Measurements from ENCODE around the gene TFDP2.
A peak's percentile ranks its signal among the peaks of the same experiment; 100 is the strongest.

TFDP2 gene

DNA sequence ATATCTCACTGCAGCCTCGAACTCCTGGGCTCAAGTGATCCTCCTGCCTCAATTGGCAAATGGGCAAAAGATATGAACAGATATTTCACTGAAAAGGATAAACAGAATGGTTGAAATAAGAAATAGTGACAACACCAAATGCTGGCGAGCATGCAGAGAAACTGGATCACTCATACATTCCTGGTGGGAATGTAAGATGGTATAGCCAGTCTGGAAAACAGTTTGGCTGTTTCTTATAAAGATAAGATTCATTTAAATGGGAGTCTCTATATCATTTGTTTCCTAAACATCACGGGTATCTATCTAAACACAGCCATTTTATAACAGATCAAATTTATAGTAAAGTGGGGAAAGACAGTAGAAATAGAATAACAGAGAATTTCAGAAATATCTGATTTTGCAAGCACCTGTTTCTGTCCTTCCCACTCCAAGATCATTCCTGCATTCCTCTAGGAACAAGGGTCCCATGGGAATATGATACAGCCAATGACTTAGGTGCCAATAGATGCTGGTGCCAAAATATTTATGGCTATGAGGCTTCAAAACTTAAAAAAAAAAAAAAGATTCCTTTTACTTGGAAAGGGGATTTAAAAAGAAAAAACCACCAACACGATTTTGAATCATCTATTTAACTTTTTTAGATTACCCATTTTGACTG is 9.9 kb upstream of the TFDP2 start:
- no peaks in the 10 kb centered on the region for H3K9me3 ChIP-seq (ENCODE audit: control insufficient read depth, insufficient read depth, low read depth, low read length)
- H3K4me1 ChIP-seq (ENCODE audit: control insufficient read depth, insufficient read depth, low read length), result no peaks in the 10 kb centered on the region
- TF ChIP-seq ZNF473 (tag by site-specific recombination; IDR thresholded peaks at IDR 0.05) (no peak), ZNF623 (tag by site-specific recombination; IDR thresholded peaks at IDR 0.05) (no peak), ZNF10 (tag by site-specific recombination; IDR thresholded peaks at IDR 0.05) (no peak), ZNF19 (tag by site-specific recombination; IDR thresholded peaks at IDR 0.05; ENCODE audit: low read depth) (no peak), ZNF664 (tag by site-specific recombination; IDR thresholded peaks at IDR 0.05) (no peak), ZNF114 (tag by site-specific recombination; IDR thresholded peaks at IDR 0.05) (no peak), ZNF843 (tag by site-specific recombination; IDR thresholded peaks at IDR 0.05) (no peak), ZBTB8A (tag by site-specific recombination; IDR thresholded peaks at IDR 0.05) (no peak), ZNF169 (tag by site-specific recombination; IDR thresholded peaks at IDR 0.05) (no peak), ZNF561 (tag by site-specific recombination; IDR thresholded peaks at IDR 0.05; ENCODE audit: borderline replicate concordance) (no peak), GLIS2 (tag by site-specific recombination; IDR thresholded peaks at IDR 0.05) (no peak), RBAK (tag by site-specific recombination; IDR thresholded peaks at IDR 0.05) (no peak)
- TF ChIP-seq, protein P1, sequence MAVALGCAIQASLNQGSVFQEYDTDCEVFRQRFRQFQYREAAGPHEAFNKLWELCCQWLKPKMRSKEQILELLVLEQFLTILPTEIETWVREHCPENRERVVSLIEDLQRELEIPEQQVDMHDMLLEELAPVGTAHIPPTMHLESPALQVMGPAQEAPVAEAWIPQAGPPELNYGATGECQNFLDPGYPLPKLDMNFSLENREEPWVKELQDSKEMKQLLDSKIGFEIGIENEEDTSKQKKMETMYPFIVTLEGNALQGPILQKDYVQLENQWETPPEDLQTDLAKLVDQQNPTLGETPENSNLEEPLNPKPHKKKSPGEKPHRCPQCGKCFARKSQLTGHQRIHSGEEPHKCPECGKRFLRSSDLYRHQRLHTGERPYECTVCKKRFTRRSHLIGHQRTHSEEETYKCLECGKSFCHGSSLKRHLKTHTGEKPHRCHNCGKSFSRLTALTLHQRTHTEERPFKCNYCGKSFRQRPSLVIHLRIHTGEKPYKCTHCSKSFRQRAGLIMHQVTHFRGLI (tag by site-specific recombination; IDR thresholded peaks at IDR 0.05), result no peak
- TF ChIP-seq, protein P2, sequence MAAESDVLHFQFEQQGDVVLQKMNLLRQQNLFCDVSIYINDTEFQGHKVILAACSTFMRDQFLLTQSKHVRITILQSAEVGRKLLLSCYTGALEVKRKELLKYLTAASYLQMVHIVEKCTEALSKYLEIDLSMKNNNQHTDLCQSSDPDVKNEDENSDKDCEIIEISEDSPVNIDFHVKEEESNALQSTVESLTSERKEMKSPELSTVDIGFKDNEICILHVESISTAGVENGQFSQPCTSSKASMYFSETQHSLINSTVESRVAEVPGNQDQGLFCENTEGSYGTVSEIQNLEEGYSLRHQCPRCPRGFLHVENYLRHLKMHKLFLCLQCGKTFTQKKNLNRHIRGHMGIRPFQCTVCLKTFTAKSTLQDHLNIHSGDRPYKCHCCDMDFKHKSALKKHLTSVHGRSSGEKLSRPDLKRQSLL (tag by site-specific recombination; IDR thresholded peaks at IDR 0.05), result no peak
- TF ChIP-seq, protein P3, sequence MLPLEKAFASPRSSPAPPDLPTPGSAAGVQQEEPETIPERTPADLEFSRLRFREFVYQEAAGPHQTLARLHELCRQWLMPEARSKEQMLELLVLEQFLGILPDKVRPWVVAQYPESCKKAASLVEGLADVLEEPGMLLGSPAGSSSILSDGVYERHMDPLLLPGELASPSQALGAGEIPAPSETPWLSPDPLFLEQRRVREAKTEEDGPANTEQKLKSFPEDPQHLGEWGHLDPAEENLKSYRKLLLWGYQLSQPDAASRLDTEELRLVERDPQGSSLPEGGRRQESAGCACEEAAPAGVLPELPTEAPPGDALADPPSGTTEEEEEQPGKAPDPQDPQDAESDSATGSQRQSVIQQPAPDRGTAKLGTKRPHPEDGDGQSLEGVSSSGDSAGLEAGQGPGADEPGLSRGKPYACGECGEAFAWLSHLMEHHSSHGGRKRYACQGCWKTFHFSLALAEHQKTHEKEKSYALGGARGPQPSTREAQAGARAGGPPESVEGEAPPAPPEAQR (tag by site-specific recombination; IDR thresholded peaks at IDR 0.05), result no peak
- TF ChIP-seq, protein P4, sequence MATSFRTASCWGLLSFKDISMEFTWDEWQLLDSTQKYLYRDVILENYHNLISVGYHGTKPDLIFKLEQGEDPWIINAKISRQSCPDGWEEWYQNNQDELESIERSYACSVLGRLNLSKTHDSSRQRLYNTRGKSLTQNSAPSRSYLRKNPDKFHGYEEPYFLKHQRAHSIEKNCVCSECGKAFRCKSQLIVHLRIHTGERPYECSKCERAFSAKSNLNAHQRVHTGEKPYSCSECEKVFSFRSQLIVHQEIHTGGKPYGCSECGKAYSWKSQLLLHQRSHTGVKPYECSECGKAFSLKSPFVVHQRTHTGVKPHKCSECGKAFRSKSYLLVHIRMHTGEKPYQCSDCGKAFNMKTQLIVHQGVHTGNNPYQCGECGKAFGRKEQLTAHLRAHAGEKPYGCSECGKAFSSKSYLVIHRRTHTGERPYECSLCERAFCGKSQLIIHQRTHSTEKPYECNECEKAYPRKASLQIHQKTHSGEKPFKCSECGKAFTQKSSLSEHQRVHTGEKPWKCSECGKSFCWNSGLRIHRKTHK (tag by site-specific recombination; IDR thresholded peaks at IDR 0.05), result no peak
- ChIA-PET POLR2A (no interaction called here), CTCF (no interaction called here)
- no peak overlapping the region for H3K27ac ChIP-seq (ENCODE audit: extremely low read depth, low read depth, low read length)
- peaks cover 0 to 7% of the 10 kb centered on the region in 2 experiments; a peak in 2 of 3 replicates for H3K36me3 ChIP-seq (ENCODE audit: control insufficient read depth in 2 of 2, insufficient read depth in 1 of 2, low read length in 2 of 2)
- no peak overlapping the region for H3K4me3 ChIP-seq (ENCODE audit: low read depth, low read length)

DNA sequence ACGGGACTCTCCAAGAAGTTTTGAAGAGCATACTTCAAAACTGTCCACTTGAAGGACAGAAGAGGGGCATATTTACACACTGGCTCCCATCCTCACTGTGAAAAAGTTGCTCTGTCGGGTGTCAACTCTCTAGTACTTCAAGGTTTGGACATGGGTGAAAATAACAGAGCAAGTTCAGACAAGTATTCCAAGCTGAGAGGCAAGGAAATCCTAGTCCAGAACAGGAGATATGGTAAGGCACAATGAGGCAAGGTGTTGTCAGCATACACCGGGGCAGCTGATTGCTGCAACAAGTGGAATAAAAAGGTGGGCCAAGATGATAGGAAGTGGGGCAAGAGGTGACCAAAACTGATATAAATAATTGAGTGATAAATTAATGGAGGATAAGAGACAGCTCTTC is 4.8 kb upstream of the TFDP2 start:
- TF ChIP-seq ZNF514 (tag by site-specific recombination; IDR thresholded peaks at IDR 0.05), result no peak
- TF ChIP-seq SCRT2 (tag by site-specific recombination; IDR thresholded peaks at IDR 0.05), result 0 out of 2 replicates have a peak, but pooled peaks have one; percentile 20
- TF ChIP-seq ZBTB8A (tag by site-specific recombination; IDR thresholded peaks at IDR 0.05), result no peak
- Histone ChIP-seq H3K9me3 (ENCODE audit: control insufficient read depth, insufficient read depth, low read depth, low read length) (no peaks in the 10 kb centered on the region), H3K27ac (ENCODE audit: extremely low read depth, low read depth, low read length) (no peak overlapping the region), H3K36me3 (ENCODE audit: control insufficient read depth in 2 of 2, insufficient read depth in 1 of 2, low read length in 2 of 2) (no peaks in the 10 kb centered on the region), H3K4me1 (ENCODE audit: control insufficient read depth, insufficient read depth, low read length) (no peaks in the 10 kb centered on the region), H3K4me3 (ENCODE audit: low read depth, low read length) (no peak overlapping the region)
- ChIA-PET POLR2A (no interaction called here), CTCF (interaction anchor here (0.7 kb wide), 2 partner anchors 29 to 125 kb away, joined by 3 to 4 read pairs; no protein-coding TSS in a partner anchor)
